Jurkat, Clone E6-1 (cell line): ENCODE measurements around the gene ANKS1A.
"Not testable (repeated sequence)": the region's sequence is repeated elsewhere in the genome, so short reads cannot be mapped to it uniquely, and the experiment has no call there.

Experiments
- DNase-seq: peaks from one replicate; pipeline ENCODE4 v3.0.0-alpha.2; 2011; ENCODE audit warnings: low read depth, low spot score
- H3K4me3 ChIP-seq: 2 replicates; pipeline ENCODE4 v1.5.1; 2011; ENCODE audit warnings: mild to moderate bottlenecking, low read length, control low read depth, moderate library complexity

ANKS1A gene

GRCh38 chr6:34912715-34913464, 23.8 kb downstream of the ANKS1A start:
- no peak overlapping the region for H3K4me3 ChIP-seq
- DNase-seq, result peak; percentile 63

GRCh38 chr6:34914358-34914757, 25.3 kb downstream of the ANKS1A start:
- no peak for DNase-seq
- H3K4me3 ChIP-seq, result no peak overlapping the region

DNA sequence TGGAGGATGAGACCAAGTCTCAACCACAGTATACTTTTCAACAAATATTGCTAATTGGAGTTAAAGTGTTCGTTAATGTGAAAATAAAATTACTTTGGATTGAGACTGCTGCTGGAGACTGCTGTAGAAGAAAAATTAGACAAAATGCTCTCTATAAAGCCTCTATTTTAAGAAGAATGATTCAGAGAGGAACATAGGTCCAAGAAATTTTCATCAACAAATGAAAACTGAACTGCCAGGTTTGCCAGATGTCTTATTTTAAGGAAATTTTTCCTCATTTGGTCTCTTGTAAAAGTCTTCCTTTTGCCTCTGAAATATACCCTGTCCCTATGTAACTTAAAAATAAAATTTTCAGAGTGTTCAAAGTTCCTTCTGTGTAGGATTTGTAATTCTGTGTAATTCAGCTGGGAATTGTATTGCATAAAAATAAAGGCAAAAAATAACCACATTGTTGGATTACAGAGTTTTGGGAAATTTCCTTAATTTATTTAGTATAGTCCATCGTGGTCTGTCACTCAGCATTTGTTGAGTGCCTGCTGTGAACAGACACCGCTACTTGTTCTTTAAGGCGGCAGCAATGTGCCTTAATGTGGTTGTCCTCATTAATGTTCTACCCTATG, 27.4 kb downstream of the ANKS1A start:
- no peak overlapping the region for H3K4me3 ChIP-seq
- DNase-seq, result no peak

GRCh38 chr6:34917626-34918285, 28.7 kb downstream of the ANKS1A start:
- no peak for DNase-seq

GRCh38 chr6:34919651-34920050, 30.6 kb downstream of the ANKS1A start:
- DNase-seq, result no peak

More at GRCh38 chr6:34917626-34918285, 28.7 kb downstream of the ANKS1A start:
- no peak overlapping the region for H3K4me3 ChIP-seq

GRCh38 chr6:34920097-34920496, 31.0 kb downstream of the ANKS1A start:
- H3K4me3 ChIP-seq, result no peak overlapping the region
- DNase-seq, result no peak

More at GRCh38 chr6:34919651-34920050, 30.6 kb downstream of the ANKS1A start:
- H3K4me3 ChIP-seq, result no peak overlapping the region

DNA sequence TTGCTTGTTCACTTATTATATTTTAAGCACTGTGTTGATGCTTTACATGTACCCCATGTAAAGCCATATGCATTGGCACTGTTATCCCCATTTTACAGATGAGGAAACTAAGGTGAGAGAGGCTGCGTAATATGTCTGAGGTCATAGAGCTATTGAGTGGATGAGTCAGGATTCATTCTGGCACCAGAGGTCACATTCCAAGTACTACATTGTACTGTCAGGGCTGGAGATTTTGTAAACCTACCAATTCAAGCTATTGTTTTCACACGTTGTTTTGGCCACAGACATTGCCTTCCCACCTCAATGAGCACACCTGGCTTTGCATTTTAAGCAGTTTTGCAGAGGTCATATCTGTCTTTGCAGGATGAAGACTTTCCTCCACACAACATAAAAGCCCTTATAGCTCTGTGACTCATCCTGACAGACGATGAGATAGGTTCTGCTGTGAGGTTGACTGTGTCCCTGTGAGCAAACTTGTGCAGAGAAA, 33.2 kb downstream of the ANKS1A start:
- no peak overlapping the region for H3K4me3 ChIP-seq
- DNase-seq, result no peak

- DNase-seq, result no peak
- H3K4me3 ChIP-seq, result no peak overlapping the region
Observed at GRCh38 chr6:34924831-34925625, 36.0 kb downstream of the ANKS1A start.

DNA sequence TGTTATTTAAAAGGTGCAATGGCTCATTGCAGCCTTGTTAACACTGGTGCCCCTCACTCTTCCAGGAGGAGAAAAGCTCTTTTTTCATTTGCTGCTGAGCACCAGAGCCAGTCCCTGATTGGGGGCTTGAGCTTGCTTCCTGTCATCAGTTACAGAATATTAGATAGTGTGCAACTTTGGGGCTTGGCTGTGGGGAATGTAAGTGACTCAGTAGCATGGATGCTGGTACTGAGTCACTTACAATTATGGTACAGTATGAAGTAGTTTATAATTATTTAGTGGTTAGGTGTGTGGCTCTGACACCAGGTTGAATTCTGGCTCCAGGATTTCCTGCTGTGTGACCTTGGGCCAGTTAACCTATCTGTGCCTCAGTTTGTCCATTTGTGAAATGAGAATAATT, 37.6 kb downstream of the ANKS1A start:
- no peak overlapping the region for H3K4me3 ChIP-seq
- DNase-seq, result no peak

GRCh38 chr6:34928220-34928619, 39.2 kb downstream of the ANKS1A start:
- no peak overlapping the region for H3K4me3 ChIP-seq
- DNase-seq, result no peak

DNA sequence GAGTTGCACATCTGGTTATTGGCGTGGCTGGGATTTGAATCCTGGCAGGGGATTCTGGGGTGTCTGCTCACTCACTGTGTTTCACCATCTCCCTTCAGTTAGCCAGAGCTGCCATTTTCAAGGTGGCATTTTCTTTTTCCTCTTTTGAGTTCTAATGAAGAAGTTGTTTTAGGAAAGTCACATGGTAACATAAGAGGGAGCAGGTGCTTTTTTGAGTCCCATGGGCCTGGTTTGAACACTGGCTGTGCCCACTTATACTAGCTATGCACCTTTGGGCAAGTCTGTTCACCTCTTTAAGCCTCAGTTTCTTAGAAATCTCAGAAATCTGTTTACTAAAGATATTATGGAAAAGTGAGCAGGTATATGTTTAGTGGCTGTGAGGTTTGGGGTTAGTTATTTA, 39.6 kb downstream of the ANKS1A start:
- DNase-seq, result no peak
- no peak overlapping the region for H3K4me3 ChIP-seq

- H3K4me3 ChIP-seq, result no peak overlapping the region
- DNase-seq, result no peak
Observed at GRCh38 chr6:34929241-34929978, 40.4 kb downstream of the ANKS1A start.

DNA sequence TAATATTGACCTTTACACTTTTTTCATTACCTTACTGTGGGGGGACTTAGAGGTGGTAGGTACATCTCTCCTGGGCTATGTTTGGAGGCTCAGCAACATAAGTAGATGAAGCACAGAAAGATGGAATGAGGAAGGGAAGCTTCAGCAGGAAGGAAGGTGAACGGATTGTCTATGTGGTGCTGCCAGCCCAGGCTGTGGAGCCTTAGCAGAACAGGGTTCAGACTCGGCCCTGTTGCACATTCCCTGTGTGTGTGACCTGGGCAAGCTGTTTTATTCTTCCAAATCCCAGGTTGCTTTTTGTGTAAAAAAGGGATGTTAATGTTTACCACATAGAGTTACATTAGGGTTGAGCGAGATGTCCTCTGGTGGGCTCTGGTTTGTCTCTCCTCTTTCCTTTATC, 41.2 kb downstream of the ANKS1A start:
- no peak for DNase-seq
- no peak overlapping the region for H3K4me3 ChIP-seq

GRCh38 chr6:34932202-34932601, 43.1 kb downstream of the ANKS1A start:
- not testable (repeated sequence) for DNase-seq, H3K4me3 ChIP-seq

- no peak overlapping the region for H3K4me3 ChIP-seq
- DNase-seq, result no peak
Observed at GRCh38 chr6:34934516-34934915, 45.5 kb downstream of the ANKS1A start.

GRCh38 chr6:34938268-34938667, 49.2 kb downstream of the ANKS1A start:
- no peak for DNase-seq
- H3K4me3 ChIP-seq, result no peak overlapping the region

- H3K4me3 ChIP-seq, result no peak overlapping the region
- DNase-seq, result no peak
Observed at GRCh38 chr6:34940030-34940434, 51.0 kb downstream of the ANKS1A start.

DNA sequence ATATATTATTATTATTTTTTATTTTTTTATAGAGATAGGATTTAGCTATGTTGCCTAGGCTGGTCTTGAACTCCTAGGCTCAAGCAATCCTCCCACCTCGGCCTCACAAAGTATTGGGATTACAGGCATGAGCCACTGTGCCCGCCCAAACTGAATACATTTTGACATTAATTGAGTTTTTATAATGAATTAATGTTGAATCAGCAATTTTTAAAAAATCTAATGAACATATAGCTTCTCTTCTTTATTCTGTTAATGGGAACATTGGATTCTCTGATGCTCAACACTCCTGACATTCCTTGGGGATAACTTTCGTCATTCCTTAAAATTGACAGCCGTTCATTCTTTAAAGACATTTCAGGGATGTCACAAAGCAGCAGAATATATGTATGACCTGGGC, 52.4 kb downstream of the ANKS1A start:
- H3K4me3 ChIP-seq, result no peak overlapping the region
- no peak for DNase-seq

DNA sequence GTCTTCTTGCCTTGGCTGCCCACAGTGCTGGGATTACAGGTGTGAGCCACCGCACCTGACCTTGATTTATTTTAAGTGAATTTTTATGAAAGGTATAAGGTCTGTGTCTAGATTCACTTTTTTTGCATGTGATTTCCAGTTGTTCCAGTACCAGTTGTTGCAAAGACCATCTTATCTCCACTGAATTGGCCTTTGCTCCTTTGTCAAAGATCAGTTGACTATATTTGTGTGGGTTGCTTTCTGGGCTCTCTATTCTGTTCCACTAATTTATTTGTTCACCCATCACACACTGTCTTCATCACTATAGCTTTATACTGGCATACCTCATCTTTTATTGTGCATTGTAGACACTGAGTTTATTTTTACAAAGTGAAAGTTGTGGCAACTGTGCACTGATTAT, 56.3 kb downstream of the ANKS1A start:
- no peak for DNase-seq
- H3K4me3 ChIP-seq, result no peak overlapping the region
